ENCODE data around the gene IBA57. TPM values are rescaled to one million over a fixed set of nuclear protein-coding genes. Genes with fewer than 3 reads are reported as not detected.

The IBA57 gene
- polyA plus RNA-seq, 1 donor: 9.2 TPM

DNA sequence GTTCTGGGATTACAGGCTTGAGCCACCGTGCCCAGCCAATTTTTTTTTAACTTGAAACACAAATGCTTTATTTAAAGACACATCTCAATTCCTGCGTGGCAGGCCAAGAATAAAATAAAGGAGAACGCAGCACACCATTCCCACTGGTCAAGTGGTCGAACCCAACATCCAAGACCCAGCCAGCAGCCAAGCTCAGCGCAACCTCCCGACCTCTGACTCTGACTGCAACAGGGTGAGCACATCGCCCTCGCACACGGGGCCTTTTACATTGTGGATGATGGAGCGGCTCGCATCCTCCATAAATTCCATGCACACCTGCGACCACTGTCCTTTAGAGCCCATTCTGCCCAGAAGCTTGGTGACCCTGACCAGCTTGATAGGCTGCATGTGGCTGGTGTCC, 31.0 kb upstream of the IBA57 start:
- no peak overlapping the region for H3K27ac ChIP-seq (ENCODE audit: low read length)
- H3K36me3 ChIP-seq (ENCODE audit: control insufficient read depth, insufficient read depth, low read length): no peaks in the 10 kb centered on the region
- peaks cover 17% of the 10 kb centered on the region for H3K27me3 ChIP-seq (ENCODE audit: control insufficient read depth, insufficient read depth, low read length)
- no peak for DNase-seq
- H3K4me3 ChIP-seq (ENCODE audit: low read length): no peak overlapping the region
- no peaks in the 10 kb centered on the region for H3K9me3 ChIP-seq (ENCODE audit: control insufficient read depth, low read depth, low read length)
- peaks cover 9% of the 10 kb centered on the region for H3K4me1 ChIP-seq (ENCODE audit: control insufficient read depth, insufficient read depth, low read length)
- no CpG with 5 or more reads among the region's 12 CpGs for WGBS (ENCODE audit: insufficient coverage, low lambda C conversion rate)

DNA sequence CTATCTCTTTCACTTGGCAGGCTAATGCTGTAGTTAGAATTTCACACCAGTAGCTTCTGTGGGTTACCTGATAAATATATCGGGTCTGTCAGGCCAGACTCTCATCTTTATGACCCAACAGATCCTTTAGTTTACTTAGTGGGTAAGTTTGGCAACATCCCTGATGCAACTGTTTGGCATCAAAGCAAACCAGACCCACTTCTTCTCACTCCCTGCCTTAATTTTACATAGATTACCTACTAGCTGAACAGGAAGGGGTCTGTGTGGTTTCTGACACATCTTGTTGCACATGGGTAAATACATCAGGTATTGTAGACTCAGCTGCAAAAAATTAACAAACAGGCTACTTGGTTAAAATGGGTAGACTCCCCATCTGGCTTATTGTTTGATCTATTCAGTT, 28.7 kb upstream of the IBA57 start:
- no peak overlapping the region for H3K27ac ChIP-seq (ENCODE audit: low read length)
- no peak for DNase-seq
- H3K27me3 ChIP-seq (ENCODE audit: control insufficient read depth, insufficient read depth, low read length): peaks cover 17% of the 10 kb centered on the region
- H3K4me1 ChIP-seq (ENCODE audit: control insufficient read depth, insufficient read depth, low read length): peaks cover 8% of the 10 kb centered on the region
- peaks cover 6% of the 10 kb centered on the region for H3K36me3 ChIP-seq (ENCODE audit: control insufficient read depth, insufficient read depth, low read length)
- no peaks in the 10 kb centered on the region for H3K9me3 ChIP-seq (ENCODE audit: control insufficient read depth, low read depth, low read length)
- WGBS (ENCODE audit: insufficient coverage, low lambda C conversion rate): no CpG with 5 or more reads among the region's 1 CpG
- H3K4me3 ChIP-seq (ENCODE audit: low read length): no peak overlapping the region

DNA sequence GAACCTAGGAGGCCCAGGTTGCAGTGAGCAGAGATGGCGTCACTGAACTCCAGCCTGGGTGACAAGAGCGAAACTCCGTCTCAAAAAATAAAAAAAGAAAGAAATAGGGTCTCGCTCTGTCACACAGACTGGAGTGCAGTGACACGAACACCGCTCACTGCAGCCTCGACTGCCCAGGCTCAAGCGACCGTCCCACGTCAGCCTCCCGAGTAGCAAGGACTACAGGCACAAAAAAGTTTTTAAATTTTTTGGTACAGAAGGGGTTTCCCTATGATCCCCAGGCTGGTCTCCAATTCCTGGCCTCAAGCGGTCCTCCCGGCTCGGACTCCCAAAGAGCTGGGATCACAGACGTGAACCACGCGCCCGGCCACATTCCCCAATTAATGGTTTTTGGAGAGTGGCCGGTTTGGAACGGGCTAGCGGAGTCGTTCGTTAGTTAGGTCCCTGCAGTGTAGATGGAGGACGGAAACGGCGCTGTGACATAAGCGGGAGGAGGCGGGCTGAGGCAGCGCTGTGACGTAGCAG, 26.1 kb upstream of the IBA57 start:
- Histone ChIP-seq H3K4me1 (ENCODE audit: control insufficient read depth, insufficient read depth, low read length) (peaks cover 32% of the 10 kb centered on the region), H3K9me3 (ENCODE audit: control insufficient read depth, low read depth, low read length) (no peaks in the 10 kb centered on the region), H3K36me3 (ENCODE audit: control insufficient read depth, insufficient read depth, low read length) (peaks cover 13% of the 10 kb centered on the region), H3K4me3 (ENCODE audit: low read length) (peak overlapping the region; percentile 98), H3K27ac (ENCODE audit: low read length) (peak overlapping the region; percentile 96), H3K27me3 (ENCODE audit: control insufficient read depth, insufficient read depth, low read length) (peaks cover 17% of the 10 kb centered on the region)
- no CpG with 5 or more reads among the region's 30 CpGs for WGBS (ENCODE audit: insufficient coverage, low lambda C conversion rate)
- DNase-seq: no peak

DNA sequence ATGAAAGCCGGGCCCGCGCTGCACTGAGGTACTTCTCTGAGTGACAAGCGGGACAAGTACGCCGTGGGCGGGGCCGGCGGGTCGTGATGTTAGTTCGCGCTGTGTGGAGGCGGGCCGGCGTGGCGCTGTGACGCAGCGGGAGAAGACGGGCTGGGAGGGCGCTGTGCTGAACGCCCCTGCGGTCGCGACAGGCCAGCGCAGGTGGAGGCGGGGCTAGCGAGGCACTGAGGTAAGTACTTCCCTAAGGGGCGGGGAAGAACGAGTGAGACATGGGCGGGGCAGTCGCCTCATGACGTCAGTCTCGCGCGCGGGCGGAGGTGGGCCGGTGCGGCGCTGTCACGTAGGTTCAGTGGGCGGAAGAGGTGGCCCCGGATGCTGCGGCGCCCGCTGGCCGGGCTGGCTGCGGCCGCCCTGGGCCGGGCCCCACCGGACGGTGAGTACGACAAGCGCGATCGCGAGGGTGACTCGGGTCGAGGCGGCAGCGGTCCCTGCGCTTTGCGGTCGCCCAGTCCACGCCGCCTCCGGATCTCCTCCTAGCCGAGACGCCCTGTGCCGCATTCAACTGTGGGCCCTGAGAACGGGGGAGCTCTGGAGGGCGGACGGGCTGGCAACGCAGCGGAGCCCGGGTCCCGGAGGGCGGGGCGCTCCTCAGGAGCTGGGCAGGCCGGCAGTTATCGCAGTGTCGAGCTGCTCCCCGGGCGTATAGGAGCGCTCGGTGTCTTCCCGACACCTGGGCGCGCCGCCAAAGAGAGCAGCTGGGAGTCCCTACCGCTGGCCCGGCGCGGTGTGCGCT, 25.5 kb upstream of the IBA57 start, which contains the start of gene GUK1:
Gene GUK1 (plus strand): TSS at position 349 of the 793 bp plus-strand sequence. CDS start 24 bp downstream, at position 373.
- H3K27ac ChIP-seq (ENCODE audit: low read length): peak within 1 kb of the TSS; percentile 96
- DNase-seq: peak; percentile 100
- no peaks in the 10 kb centered on the region for H3K9me3 ChIP-seq (ENCODE audit: control insufficient read depth, low read depth, low read length)
- H3K36me3 ChIP-seq (ENCODE audit: control insufficient read depth, insufficient read depth, low read length): peaks cover 13% of the 10 kb centered on the region
- H3K27me3 ChIP-seq (ENCODE audit: control insufficient read depth, insufficient read depth, low read length): peaks cover 11% of the 10 kb centered on the region
- peak within 1 kb of the TSS; percentile 98 for H3K4me3 ChIP-seq (ENCODE audit: low read length)
- peaks cover 38% of the 10 kb centered on the region for H3K4me1 ChIP-seq (ENCODE audit: control insufficient read depth, insufficient read depth, low read length)
- no CpG with 5 or more reads among the region's 95 CpGs for WGBS (ENCODE audit: insufficient coverage, low lambda C conversion rate)

DNA sequence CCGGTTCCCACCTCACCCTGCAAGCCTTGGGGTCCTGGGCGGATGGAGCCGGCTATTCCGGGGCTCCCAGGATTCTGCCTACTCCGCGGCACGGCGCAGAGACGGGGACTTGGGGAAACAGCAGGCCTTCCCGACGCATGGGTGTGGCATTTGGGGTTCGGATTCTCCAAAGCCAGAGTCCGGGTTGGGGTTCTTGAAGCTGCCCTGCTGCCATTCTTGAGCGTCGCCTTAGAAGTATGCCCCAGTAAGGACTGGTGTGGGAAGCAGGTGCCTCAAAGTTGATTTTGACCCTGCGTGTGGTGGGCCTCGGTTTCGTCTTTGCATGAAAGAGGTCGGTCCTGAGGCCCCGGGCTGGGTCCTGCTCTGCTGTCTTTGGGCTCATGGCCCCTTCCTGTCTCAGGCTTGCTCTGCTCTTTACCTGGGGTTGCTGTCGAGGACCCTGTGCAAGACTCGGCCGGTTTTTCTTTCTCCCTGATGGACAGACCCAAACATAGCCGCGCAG, 24.8 kb upstream of the IBA57 start:
- DNase-seq: peak in 1 of 2 donors; percentile 61
- Histone ChIP-seq H3K27me3 (ENCODE audit: control insufficient read depth, insufficient read depth, low read length) (peaks cover 7% of the 10 kb centered on the region), H3K9me3 (ENCODE audit: control insufficient read depth, low read depth, low read length) (no peaks in the 10 kb centered on the region), H3K4me1 (ENCODE audit: control insufficient read depth, insufficient read depth, low read length) (peaks cover 45% of the 10 kb centered on the region), H3K4me3 (ENCODE audit: low read length) (peak overlapping the region; percentile 98), H3K27ac (ENCODE audit: low read length) (peak overlapping the region; percentile 93), H3K36me3 (ENCODE audit: control insufficient read depth, insufficient read depth, low read length) (peaks cover 18% of the 10 kb centered on the region)
- WGBS (ENCODE audit: insufficient coverage, low lambda C conversion rate): no CpG with 5 or more reads among the region's 25 CpGs

DNA sequence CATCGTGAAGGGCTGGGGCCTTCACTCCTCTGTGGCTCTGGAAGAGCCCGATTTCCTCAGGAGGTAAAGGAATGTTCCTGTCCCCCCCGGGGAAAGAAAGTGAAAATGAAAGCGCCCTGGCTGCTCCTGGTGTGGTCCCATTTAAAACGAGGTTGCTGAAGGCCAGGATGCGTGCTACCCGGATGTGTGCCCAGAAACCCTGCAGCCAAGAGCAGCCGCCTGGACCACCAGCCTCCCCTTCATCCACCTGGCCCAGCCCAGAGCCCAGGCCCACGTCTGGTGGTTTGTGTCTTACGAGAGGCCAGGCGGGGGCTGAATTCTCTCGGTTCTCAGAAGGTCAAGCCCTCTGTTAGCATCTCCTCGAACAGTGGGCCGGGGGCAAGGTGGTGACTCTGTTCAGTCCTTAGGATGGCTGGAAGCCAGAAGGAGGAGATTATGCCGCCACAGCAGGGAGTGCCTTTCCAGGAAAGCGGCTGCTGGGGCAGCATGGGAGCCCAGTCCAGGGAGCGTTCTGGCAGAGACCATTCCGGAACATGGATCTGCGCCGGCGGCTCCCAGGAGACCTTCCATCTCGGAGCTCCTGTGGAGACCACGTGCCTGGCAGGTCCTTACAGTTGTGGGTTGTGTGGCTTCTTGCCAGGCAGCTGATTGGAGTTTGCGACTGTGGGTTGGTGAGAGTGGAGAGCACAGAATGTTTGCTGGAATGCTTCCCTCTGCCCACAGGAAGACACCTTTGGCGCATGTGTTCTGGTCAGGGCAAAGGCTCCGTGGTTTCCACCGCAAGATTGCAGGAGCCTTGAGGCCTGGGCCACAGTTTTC, 24.2 kb upstream of the IBA57 start:
- DNase-seq: no peak
- no peaks in the 10 kb centered on the region for H3K9me3 ChIP-seq (ENCODE audit: control insufficient read depth, low read depth, low read length)
- H3K4me3 ChIP-seq (ENCODE audit: low read length): peak overlapping the region; percentile 98
- peaks cover 23% of the 10 kb centered on the region for H3K36me3 ChIP-seq (ENCODE audit: control insufficient read depth, insufficient read depth, low read length)
- H3K27ac ChIP-seq (ENCODE audit: low read length): peak overlapping the region; percentile 93
- peaks cover 46% of the 10 kb centered on the region for H3K4me1 ChIP-seq (ENCODE audit: control insufficient read depth, insufficient read depth, low read length)
- H3K27me3 ChIP-seq (ENCODE audit: control insufficient read depth, insufficient read depth, low read length): peaks cover 2% of the 10 kb centered on the region
- WGBS (ENCODE audit: insufficient coverage, low lambda C conversion rate): no CpG with 5 or more reads among the region's 27 CpGs

DNA sequence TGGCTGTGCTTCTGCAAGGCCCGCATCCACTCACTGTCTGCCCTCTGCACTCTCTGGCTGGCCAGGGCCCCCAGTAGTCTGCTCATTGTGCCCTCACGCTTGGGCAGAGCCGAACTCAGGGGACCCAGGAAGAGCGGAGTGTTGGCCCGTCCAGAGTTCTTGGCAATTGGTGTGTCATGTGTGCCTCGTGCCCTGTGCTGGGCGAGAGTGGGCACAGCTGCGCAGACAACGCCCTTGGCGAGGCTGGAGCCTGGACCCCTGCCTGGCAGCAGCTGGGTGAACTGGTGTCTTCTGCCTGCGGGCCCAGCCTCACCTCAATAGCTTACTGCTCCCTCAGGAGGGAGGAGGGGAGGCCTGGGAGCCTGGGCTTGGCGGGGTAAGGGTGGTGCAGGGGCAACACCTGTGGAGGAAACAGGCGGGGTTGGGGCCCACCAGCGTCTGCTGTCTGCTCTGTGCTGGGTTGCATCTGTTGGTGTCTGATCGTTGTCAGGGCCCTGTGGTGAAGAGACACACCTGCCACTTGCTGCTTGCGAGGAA, 23.4 kb upstream of the IBA57 start:
- no peaks in the 10 kb centered on the region for H3K9me3 ChIP-seq (ENCODE audit: control insufficient read depth, low read depth, low read length)
- no peak overlapping the region for H3K4me3 ChIP-seq (ENCODE audit: low read length)
- no peak overlapping the region for H3K27ac ChIP-seq (ENCODE audit: low read length)
- peaks cover 46% of the 10 kb centered on the region for H3K4me1 ChIP-seq (ENCODE audit: control insufficient read depth, insufficient read depth, low read length)
- WGBS (ENCODE audit: insufficient coverage, low lambda C conversion rate): no CpG with 5 or more reads among the region's 16 CpGs
- no peak for DNase-seq
- H3K36me3 ChIP-seq (ENCODE audit: control insufficient read depth, insufficient read depth, low read length): peaks cover 27% of the 10 kb centered on the region
- H3K27me3 ChIP-seq (ENCODE audit: control insufficient read depth, insufficient read depth, low read length): peaks cover 2% of the 10 kb centered on the region

DNA sequence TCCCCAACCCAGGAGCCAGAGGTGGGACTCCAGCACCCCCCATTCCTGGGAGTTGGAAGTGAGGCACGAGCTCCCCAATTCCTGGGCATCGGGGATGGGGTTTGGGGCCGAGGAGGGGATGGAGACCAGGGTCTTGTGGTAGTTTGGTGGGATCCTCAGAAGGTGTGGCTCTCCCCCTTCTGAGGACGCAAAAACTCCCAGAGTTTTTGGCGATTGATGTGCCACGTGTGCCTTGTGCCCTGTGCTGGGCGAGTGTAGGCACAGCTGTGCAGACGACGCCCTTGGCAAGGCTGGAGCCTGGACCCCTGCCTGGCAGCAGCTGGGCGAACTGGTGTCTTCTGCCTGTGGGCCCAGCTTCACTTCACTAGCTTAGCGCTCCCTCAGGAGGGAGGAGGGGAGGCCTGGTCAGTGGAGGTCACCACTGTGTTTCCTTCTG, 22.9 kb upstream of the IBA57 start:
- H3K27ac ChIP-seq (ENCODE audit: low read length): no peak overlapping the region
- peaks cover 46% of the 10 kb centered on the region for H3K4me1 ChIP-seq (ENCODE audit: control insufficient read depth, insufficient read depth, low read length)
- 100% methylated on average over 2 of the region's 11 CpGs for WGBS (ENCODE audit: insufficient coverage, low lambda C conversion rate)
- no peak for DNase-seq
- H3K4me3 ChIP-seq (ENCODE audit: low read length): no peak overlapping the region
- peaks cover 2% of the 10 kb centered on the region for H3K27me3 ChIP-seq (ENCODE audit: control insufficient read depth, insufficient read depth, low read length)
- peaks cover 32% of the 10 kb centered on the region for H3K36me3 ChIP-seq (ENCODE audit: control insufficient read depth, insufficient read depth, low read length)
- H3K9me3 ChIP-seq (ENCODE audit: control insufficient read depth, low read depth, low read length): no peaks in the 10 kb centered on the region

DNA sequence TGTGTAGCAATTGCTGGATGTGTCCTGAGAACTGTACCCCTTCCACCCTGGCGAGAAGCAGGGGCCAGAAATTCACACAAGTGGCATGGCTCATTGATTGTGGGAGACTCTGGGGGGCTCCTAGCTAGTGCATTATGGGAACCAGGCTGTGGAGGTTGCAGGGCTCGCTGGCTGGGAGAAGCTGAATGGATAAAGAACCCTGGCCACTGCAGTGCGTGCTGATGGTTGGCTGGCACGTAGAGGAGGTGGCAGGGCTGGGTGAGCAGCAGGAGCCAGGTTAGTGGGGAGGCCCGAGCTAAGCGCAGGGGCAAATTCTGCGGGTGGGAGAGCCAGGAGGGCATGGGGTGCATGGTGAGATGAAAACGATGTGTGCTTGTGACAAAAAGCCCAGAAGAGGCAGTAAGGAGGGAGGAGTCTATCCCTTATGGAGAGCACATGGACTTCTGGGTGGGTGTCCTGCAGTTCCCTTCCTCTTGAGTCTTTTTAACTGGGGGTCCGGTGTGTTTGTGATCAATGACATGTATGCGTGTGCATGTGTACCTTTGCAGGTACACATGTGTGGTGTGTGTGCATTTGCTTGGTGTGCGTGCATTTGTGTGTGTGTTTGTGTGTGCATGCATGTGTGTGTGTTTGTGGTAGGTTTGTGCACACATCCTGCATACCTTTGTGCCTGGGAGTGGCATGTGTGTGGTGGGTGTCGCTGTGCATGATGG, 22.0 kb upstream of the IBA57 start:
- H3K4me1 ChIP-seq (ENCODE audit: control insufficient read depth, insufficient read depth, low read length): peaks cover 48% of the 10 kb centered on the region
- no peaks in the 10 kb centered on the region for H3K9me3 ChIP-seq (ENCODE audit: control insufficient read depth, low read depth, low read length)
- H3K27me3 ChIP-seq (ENCODE audit: control insufficient read depth, insufficient read depth, low read length): no peaks in the 10 kb centered on the region
- H3K36me3 ChIP-seq (ENCODE audit: control insufficient read depth, insufficient read depth, low read length): peaks cover 41% of the 10 kb centered on the region
- H3K4me3 ChIP-seq (ENCODE audit: low read length): no peak overlapping the region
- DNase-seq: no peak
- WGBS (ENCODE audit: insufficient coverage, low lambda C conversion rate): no CpG with 5 or more reads among the region's 12 CpGs
- peak overlapping the region; percentile 84 for H3K27ac ChIP-seq (ENCODE audit: low read length)
